T-cell (primary cell): ENCODE results near the gene DHRS1. TPM values are rescaled to one million over a fixed set of nuclear protein-coding genes. Genes with fewer than 3 reads are reported as not detected.

Experiments
- ATAC-seq, 4 experiments: fragments of 200-7000 bp in 3 of 4; fragments of 150-1000 bp in 1 of 4; cut with Tn5 transposase; replicated peaks in 1 of 4; 1 replicate in 3 of 4; 2 replicates in 1 of 4; pipeline ENCODE4 v1.10.0; 2021; ENCODE audit warnings: moderate library complexity in 3 of 4, mild to moderate bottlenecking in 2 of 4, moderate number of reproducible peaks in 1 of 4
- CTCF ChIA-PET, 2 donors: fragments of 300-600 bp; sonication (Branson Sonifier 250); formaldehyde crosslinking; loops; one replicate each; lab custom pipeline; 2022; ENCODE audit warnings: antibody characterized with exemption in 2 of 2; lab: Charles Lee
- POLR2A ChIA-PET, 2 donors: fragments of 300-600 bp; sonication (Branson Sonifier 250); formaldehyde crosslinking; loops; one replicate each; lab custom pipeline; 2022; ENCODE audit warnings: antibody characterized with exemption in 2 of 2; lab: Charles Lee
- DNase-seq, 35 experiments: peaks; one replicate each; pipeline versions ENCODE4 v3.0.0 to v3.0.0-alpha.2; 2013 to 2023
- H3K27ac ChIP-seq: one replicate; pipeline ENCODE4 v1.5.1; 2013; ENCODE audit warnings: low read length
- H3K27me3 ChIP-seq, 2 experiments: replicated peaks in 1 of 2; 1 replicate in 1 of 2; 2 replicates in 1 of 2; pipeline versions ENCODE4 v1.6.1 to v1.7.0; 2013; ENCODE audit warnings: low read length in 1 of 2, mixed read lengths in 1 of 2; ENCODE audit not compliant: control insufficient read depth in 2 of 2, insufficient read depth in 2 of 2; ENCODE audit errors: extremely low read depth in 1 of 2
- H3K36me3 ChIP-seq, 2 donors: 1 replicate in 1 of 2; 2 replicates in 1 of 2; pipeline versions ENCODE4 v1.6.1 to v1.7.0; 2013; ENCODE audit warnings: low read length in 1 of 2; ENCODE audit not compliant: control insufficient read depth in 2 of 2, insufficient read depth in 1 of 2; ENCODE audit errors: extremely low read depth in 1 of 2
- H3K4me1 ChIP-seq, 2 experiments: 1 replicate in 1 of 2; 2 replicates in 1 of 2; pipeline versions ENCODE4 v1.6.1 to v1.7.0; 2013; ENCODE audit warnings: low read length in 2 of 2, mixed read lengths in 1 of 2; ENCODE audit not compliant: insufficient read depth in 2 of 2, control insufficient read depth in 1 of 2; ENCODE audit errors: extremely low read depth in 1 of 2
- H3K4me3 ChIP-seq, 2 donors: 1 replicate in 1 of 2; 2 replicates in 1 of 2; pipeline versions ENCODE4 v1.5.1 to v1.7.0; 2013; ENCODE audit warnings: mild to moderate bottlenecking in 2 of 2, low read length in 1 of 2, moderate library complexity in 1 of 2; ENCODE audit not compliant: control insufficient read depth in 1 of 2; ENCODE audit errors: extremely low read depth in 1 of 2
- H3K9me3 ChIP-seq: 2 replicates; pipeline ENCODE4 v1.7.0; 2013
- H3K27ac Mint-ChIP-seq, 2 donors: one replicate each; pipeline ENCODE4 v1.8.0; 2020 to 2021; ENCODE audit warnings: mild to moderate bottlenecking in 2 of 2, mixed read lengths in 2 of 2
- H3K27me3 Mint-ChIP-seq, 2 donors: one replicate each; pipeline ENCODE4 v1.8.0; 2021 to 2022; ENCODE audit warnings: mixed read lengths in 2 of 2
- H3K36me3 Mint-ChIP-seq: one replicate; pipeline ENCODE4 v1.8.0; 2021; ENCODE audit warnings: mixed read lengths
- H3K4me1 Mint-ChIP-seq, 3 donors: one replicate each; pipeline ENCODE4 v1.8.0; 2020 to 2022; ENCODE audit warnings: mixed read lengths in 3 of 3, mild to moderate bottlenecking in 1 of 3
- H3K4me3 Mint-ChIP-seq, 3 donors: one replicate each; pipeline ENCODE4 v1.8.0; 2020 to 2022; ENCODE audit warnings: mild to moderate bottlenecking in 3 of 3, mixed read lengths in 3 of 3, moderate library complexity in 3 of 3
- H3K9me3 Mint-ChIP-seq, 3 donors: one replicate each; pipeline ENCODE4 v1.8.0; 2020 to 2022; ENCODE audit warnings: mixed read lengths in 3 of 3
- WGBS: methylation state at CpG from one replicate; pipeline ENCODE4 v1.1.5; 2013; ENCODE audit warnings: missing lambda C conversion rate; ENCODE audit not compliant: insufficient coverage; 5-methylcytosine and 5-hydroxymethylcytosine counted together
- total RNA-seq, 35 experiments: library from RNA in 6 of 35; stranded (reverse) in 6 of 35; fragments of 120-200 nt in 1 of 35; gene quantifications; one replicate each; pipeline versions ENCODE4 v1.2.1 to v1.2.4 and lab custom pipeline; 2013 to 2026

Gene DHRS1
- total RNA-seq (10 to 100 TPM; 34.2 to 47.6 (median 39.1) TPM), total RNA-seq (lab: John Stamatoyannopoulos, UW) (2.4 to 27.1 (median 13.5) reads per million in 29 experiments)
- 17.1 TPM for total RNA-seq (2013)

GRCh38 chr14:24299255-24300191 lies at the start of gene DHRS1, which contains the start of gene NOP9:
Gene DHRS1, minus strand, starts transcription at chr14:24299780. Its CDS starts 674 bp downstream, at chr14:24299106.
Gene NOP9, plus strand, starts transcription at chr14:24299850. Its CDS starts 105 bp downstream, at chr14:24299955.
- Histone ChIP-seq H3K9me3 (no peaks in the 10 kb centered on the region), H3K4me1 (peaks cover 23 to 32% of the 10 kb centered on the region in 2 experiments), H3K4me3 (peak within 1 kb of the TSS; percentile 70 to 82), H3K36me3 (peaks cover 19 to 51% of the 10 kb centered on the region in 2 donors), H3K27me3 (no peaks in the 10 kb centered on the region), H3K27ac (peak within 1 kb of the TSS; percentile 84)
- peak within 1 kb of the TSS; percentile 92 to 95 (median 93) for H3K4me3 Mint-ChIP-seq
- ATAC-seq (peak; percentile 86 to 92 (median 90)), DNase-seq (peak; percentile 70 to 96 (median 89))
- H3K9me3 Mint-ChIP-seq = no peaks in the 10 kb centered on the region
- CTCF ChIA-PET = interaction anchor here (0.6 to 6.5 kb wide), 12 partner anchors 8 to 376 kb away, joined by 3 to 104 read pairs (median 4); partner anchors contain the start of genes CIDEB (in 2 of the 2) and TINF2 (in 2 of the 2)
- POLR2A ChIA-PET = interaction anchor here (0.5 to 3.0 kb wide), 10 partner anchors 9 to 191 kb away, joined by 3 to 17 read pairs (median 4); partner anchors contain the start of genes GMPR2 (in 1 of the 2), IPO4 (in 1 of the 2) and TINF2 (in 1 of the 2)
- peaks cover 50% of the 10 kb centered on the region for H3K36me3 Mint-ChIP-seq
- peaks cover 45 to 60% (median 49%) of the 10 kb centered on the region in 3 donors for H3K4me1 Mint-ChIP-seq
- peak within 1 kb of the TSS; percentile 95 to 97 for H3K27ac Mint-ChIP-seq
- no peaks in the 10 kb centered on the region for H3K27me3 Mint-ChIP-seq
- under 1% methylated on average over 74 of the region's 75 CpGs for whole genome bisulfite sequencing

DNA sequence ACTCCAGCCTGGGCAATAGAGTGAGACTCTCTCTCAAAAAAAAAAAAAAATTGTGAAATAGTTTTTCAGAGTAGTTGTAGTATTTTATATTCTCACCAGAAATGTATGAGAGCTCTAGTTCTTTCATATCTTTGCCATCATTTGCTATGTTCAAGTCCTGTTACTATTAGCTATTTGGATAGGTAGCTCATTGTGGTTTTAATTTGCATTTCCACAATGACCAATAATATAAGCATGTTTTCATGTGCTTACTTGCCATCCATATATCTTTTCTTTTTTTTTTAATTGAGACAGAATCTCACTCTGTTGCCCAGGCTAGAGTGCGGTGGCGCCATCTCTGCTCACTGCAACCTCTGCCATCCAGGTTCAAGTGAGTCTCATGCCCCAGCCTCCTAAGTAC lies 48.6 kb upstream of the DHRS1 start:
- CTCF ChIA-PET = interaction anchor here (0.6 to 0.7 kb wide), 4 partner anchors 11 to 1056 kb away, joined by 3 to 6 read pairs (median 4); no protein-coding TSS in a partner anchor
- Mint-ChIP-seq H3K27me3 (peaks cover 53 to 65% of the 10 kb centered on the region in 2 donors), H3K27ac (no peak overlapping the region), H3K4me1 (no peaks in the 10 kb centered on the region), H3K4me3 (no peak overlapping the region), H3K9me3 (no peaks in the 10 kb centered on the region), H3K36me3 (no peaks in the 10 kb centered on the region)
- Histone ChIP-seq H3K4me1 (no peaks in the 10 kb centered on the region), H3K27me3 (peaks cover 0 to 47% of the 10 kb centered on the region in 2 experiments), H3K36me3 (no peaks in the 10 kb centered on the region), H3K4me3 (no peak overlapping the region), H3K9me3 (no peaks in the 10 kb centered on the region), H3K27ac (no peak overlapping the region)
- DNase-seq = no peak
- no peak for ATAC-seq
- 90% methylated on average over 2 of the region's 2 CpGs for WGBS
- POLR2A ChIA-PET = interaction anchor here in 1 of 2 donors (0.6 kb wide), 1 partner anchor 10 kb away, joined by 3 read pairs; no protein-coding TSS in a partner anchor

GRCh38 chr14:24347134-24347533 lies 47.6 kb upstream of the DHRS1 start:
- CTCF ChIA-PET = no interaction called here
- no peaks in the 10 kb centered on the region for H3K36me3 ChIP-seq
- Mint-ChIP-seq H3K36me3 (no peaks in the 10 kb centered on the region), H3K9me3 (no peaks in the 10 kb centered on the region), H3K4me3 (no peak overlapping the region), H3K4me1 (no peaks in the 10 kb centered on the region), H3K27me3 (peaks cover 51 to 57% of the 10 kb centered on the region in 2 donors), H3K27ac (no peak overlapping the region)
- H3K27me3 ChIP-seq = peaks cover 0 to 47% of the 10 kb centered on the region in 2 experiments
- POLR2A ChIA-PET = no interaction called here
- no peaks in the 10 kb centered on the region for H3K9me3 ChIP-seq
- H3K4me3 ChIP-seq = no peak overlapping the region
- no peaks in the 10 kb centered on the region for H3K4me1 ChIP-seq
- DNase-seq = no peak
- no peak overlapping the region for H3K27ac ChIP-seq
- ATAC-seq = no peak
- WGBS = 45% methylated on average over 1 of the region's 1 CpG

GRCh38 chr14:24343795-24344660 lies 44.4 kb upstream of the DHRS1 start:
- POLR2A ChIA-PET = no interaction called here
- Mint-ChIP-seq H3K27ac (no peak overlapping the region), H3K4me1 (peaks cover 9 to 12% (median 10%) of the 10 kb centered on the region in 3 donors), H3K27me3 (peaks cover 29 to 32% of the 10 kb centered on the region in 2 donors), H3K9me3 (no peaks in the 10 kb centered on the region), H3K36me3 (no peaks in the 10 kb centered on the region), H3K4me3 (no peak overlapping the region)
- WGBS = 90% methylated on average over 4 of the region's 7 CpGs
- Histone ChIP-seq H3K36me3 (no peaks in the 10 kb centered on the region), H3K4me3 (no peak overlapping the region), H3K9me3 (no peaks in the 10 kb centered on the region), H3K27ac (no peak overlapping the region), H3K27me3 (peaks cover 0 to 25% of the 10 kb centered on the region in 2 experiments), H3K4me1 (peaks cover 5 to 8% of the 10 kb centered on the region in 2 experiments)
- CTCF ChIA-PET = interaction anchor here in 1 of 2 donors (1.6 kb wide), 1 partner anchor 10 kb away, joined by 5 read pairs; no protein-coding TSS in a partner anchor
- ATAC-seq (no peak), DNase-seq (no peak)

DNA sequence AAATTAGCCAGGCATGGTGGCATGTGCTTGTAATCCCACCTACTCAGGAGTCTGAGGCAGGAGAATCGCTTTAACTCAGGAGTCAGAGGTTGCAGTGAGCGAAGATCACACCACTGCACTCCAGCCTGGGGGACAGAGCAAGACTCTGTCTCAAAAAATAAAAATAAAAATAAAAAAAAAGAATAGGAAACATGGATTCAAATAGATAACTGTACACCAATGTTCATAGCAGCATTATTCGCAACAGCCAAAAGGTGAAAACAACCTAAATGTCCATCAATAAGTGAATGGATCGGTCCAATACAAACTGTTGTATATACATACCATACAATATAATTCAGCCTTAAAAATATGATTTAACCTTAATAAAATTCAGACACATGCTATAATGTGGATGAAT lies 43.3 kb upstream of the DHRS1 start:
- peaks cover 0 to 24% of the 10 kb centered on the region in 2 experiments for H3K27me3 ChIP-seq
- ATAC-seq (no peak), DNase-seq (no peak)
- peaks cover 6 to 18% of the 10 kb centered on the region in 2 experiments for H3K4me1 ChIP-seq
- Mint-ChIP-seq H3K27ac (no peak overlapping the region), H3K27me3 (peaks cover 20 to 27% of the 10 kb centered on the region in 2 donors), H3K9me3 (no peaks in the 10 kb centered on the region), H3K4me3 (no peak overlapping the region), H3K4me1 (peaks cover 19 to 24% (median 21%) of the 10 kb centered on the region in 3 donors), H3K36me3 (peaks cover 7% of the 10 kb centered on the region)
- peaks cover 0 to 6% of the 10 kb centered on the region in 2 donors for H3K36me3 ChIP-seq
- no CpG with 5 or more reads among the region's 4 CpGs for WGBS
- CTCF ChIA-PET = no interaction called here
- H3K4me3 ChIP-seq = no peak overlapping the region
- no peak overlapping the region for H3K27ac ChIP-seq
- POLR2A ChIA-PET = no interaction called here
- no peaks in the 10 kb centered on the region for H3K9me3 ChIP-seq
